Body of pancreas (tissue), 4 donors: Measurements from ENCODE around the gene EPN2.

ENCODE experiments used
- CTCF ChIP-seq, 7 experiments: fragments of 450-650 bp in 4 of 7; fragments of 200-600 bp in 3 of 7; sonication (generic) in 3 of 7; IDR thresholded peaks; one replicate each; pipeline ENCODE4 v1.5.1; 2016 to 2019; ENCODE audit warnings: antibody characterized with exemption in 7 of 7
- POLR2A ChIP-seq, 3 donors: fragments of 450-650 bp; IDR thresholded peaks; one replicate each; pipeline ENCODE4 v1.6.1; 2016; ENCODE audit warnings: antibody characterized with exemption in 3 of 3, mild to moderate bottlenecking in 2 of 3

GRCh38 chr17:19244781-19245180, 7.6 kb downstream of the EPN2 start:
- no peak for TF ChIP-seq POLR2A (IDR thresholded peaks at IDR 0.05)
- no peak for TF ChIP-seq CTCF (IDR thresholded peaks at IDR 0.05)
